ENCODE data around the gene CST7.
"Not testable (repeated sequence)": the region's sequence is repeated elsewhere in the genome, so short reads cannot be mapped to it uniquely, and the experiment has no call there.

CST7 gene

GRCh38 chr20:24929867-24930723 is 19.0 kb upstream of the CST7 start:
- DNase-seq = not testable (repeated sequence)

GRCh38 chr20:24930724-24931688 is 18.1 kb upstream of the CST7 start:
- DNase-seq = not testable (repeated sequence)

GRCh38 chr20:24931893-24932292 is 17.2 kb upstream of the CST7 start:
- not testable (repeated sequence) for DNase-seq

GRCh38 chr20:24933266-24933908 is 15.7 kb upstream of the CST7 start:
- DNase-seq = no peak

GRCh38 chr20:24934101-24934661 is 14.9 kb upstream of the CST7 start:
- DNase-seq = no peak

- DNase-seq = no peak
Observed at GRCh38 chr20:24934716-24935115, 14.4 kb upstream of the CST7 start.

GRCh38 chr20:24935140-24935539 is 13.9 kb upstream of the CST7 start:
- DNase-seq = no peak

GRCh38 chr20:24935766-24936525 is 13.1 kb upstream of the CST7 start:
- DNase-seq = peak in 1 of 2 donors; percentile 29

GRCh38 chr20:24936526-24937407 is 12.3 kb upstream of the CST7 start:
- DNase-seq = no peak

- no peak for DNase-seq
Observed at GRCh38 chr20:24937579-24937978, 11.5 kb upstream of the CST7 start.

GRCh38 chr20:24938498-24938897 is 10.6 kb upstream of the CST7 start:
- no peak for DNase-seq

- DNase-seq = no peak
Observed at GRCh38 chr20:24939036-24939435, 10.0 kb upstream of the CST7 start.

- DNase-seq = no peak
Observed at GRCh38 chr20:24942679-24943078, 6.4 kb upstream of the CST7 start.

GRCh38 chr20:24943196-24943595 is 5.9 kb upstream of the CST7 start:
- no peak for DNase-seq

GRCh38 chr20:24943731-24944130 is 5.3 kb upstream of the CST7 start:
- DNase-seq = no peak

GRCh38 chr20:24946376-24946775 is 2.7 kb upstream of the CST7 start:
- DNase-seq = not testable (repeated sequence)

- DNase-seq = not testable (repeated sequence)
Observed at GRCh38 chr20:24948396-24948938, 602 bp upstream of the CST7 start.

- DNase-seq = no peak
Observed at GRCh38 chr20:24949756-24950127, 673 bp downstream of the CST7 start.

- DNase-seq = no peak
Observed at GRCh38 chr20:24950128-24950835, 1.2 kb downstream of the CST7 start.
